GM12874 (cell line): ENCODE results near the gene INO80E.

ENCODE experiments used
- CTCF ChIP-seq: IDR thresholded peaks from 2 replicates; pipeline ENCODE4 v1.5.1; 2011; ENCODE audit warnings: low read depth, mild to moderate bottlenecking, control low read depth, low read length, moderate library complexity; ENCODE audit not compliant: insufficient read depth

Gene INO80E

DNA sequence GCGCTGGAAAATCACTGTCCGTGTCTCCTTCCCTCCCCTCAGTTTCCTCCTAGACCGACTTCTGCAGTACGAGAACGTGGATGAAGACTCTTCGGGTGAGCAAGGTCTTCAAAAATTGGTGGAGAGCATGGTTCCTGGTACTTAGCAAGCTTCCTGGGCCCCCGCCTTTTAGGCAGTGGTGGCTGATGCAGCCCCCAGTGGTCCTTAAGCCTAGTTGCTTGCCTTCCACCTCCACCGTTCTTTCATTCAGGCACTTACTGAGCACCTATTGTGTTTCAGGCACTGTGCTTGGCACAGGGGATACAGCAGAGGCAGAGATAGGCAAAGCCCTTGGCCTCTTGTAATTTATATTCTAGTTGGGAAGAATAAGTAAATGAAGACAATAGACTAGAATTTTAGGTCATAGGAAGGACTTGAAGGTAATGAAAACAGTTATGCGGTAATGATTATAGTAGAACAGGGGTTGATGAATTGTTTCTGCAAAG is 767 bp downstream of the INO80E start:
- TF ChIP-seq CTCF = no peak

- TF ChIP-seq CTCF = no peak
Measured at GRCh38 chr16:29999605-30000004, 3.6 kb downstream of the INO80E start.

DNA sequence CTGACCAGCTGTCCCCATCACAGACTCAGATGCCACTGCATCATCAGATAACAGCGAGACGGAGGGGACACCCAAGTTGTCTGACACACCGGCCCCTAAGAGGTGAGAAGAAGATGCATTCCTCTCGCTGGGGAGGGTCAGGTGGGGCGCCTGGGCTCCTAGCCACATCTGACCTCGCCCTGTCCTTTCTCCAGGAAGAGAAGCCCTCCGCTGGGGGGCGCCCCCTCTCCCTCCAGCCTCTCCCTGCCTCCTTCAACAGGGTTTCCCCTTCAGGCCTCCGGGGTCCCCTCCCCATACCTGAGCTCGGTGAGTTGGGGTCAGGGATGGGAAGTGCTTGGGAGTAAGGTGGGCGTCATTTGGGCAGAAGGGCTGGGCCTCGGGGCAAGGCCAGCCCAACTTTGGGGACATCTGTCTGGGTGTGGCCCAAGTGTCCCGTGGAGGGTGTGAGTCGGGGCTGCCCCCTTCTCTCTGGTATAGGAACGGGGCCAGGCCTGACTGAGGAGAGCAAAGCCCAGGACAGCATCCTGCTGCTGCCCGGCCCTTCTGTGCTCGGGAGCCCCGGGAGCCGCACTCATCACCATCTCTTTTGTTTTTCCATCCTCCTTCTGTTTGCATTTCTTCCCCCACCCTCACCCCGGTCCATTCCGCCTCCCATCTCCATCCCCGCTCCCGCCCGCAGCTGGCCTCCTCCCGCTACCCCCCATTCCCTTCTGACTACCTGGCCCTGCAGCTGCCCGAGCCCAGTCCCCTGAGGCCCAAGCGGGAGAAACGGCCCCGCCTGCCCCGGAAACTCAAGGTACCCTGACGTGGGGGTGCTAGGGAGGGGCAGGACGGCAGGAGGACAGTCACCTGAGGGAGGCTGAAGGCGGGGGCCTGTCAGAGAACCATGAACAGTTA is 4.9 kb downstream of the INO80E start:
- TF ChIP-seq CTCF = no peak

- no peak for TF ChIP-seq CTCF
Measured at GRCh38 chr16:30002614-30003346, 6.7 kb downstream of the INO80E start.

- TF ChIP-seq CTCF = no peak
Measured at GRCh38 chr16:30003670-30004423, 7.8 kb downstream of the INO80E start.

DNA sequence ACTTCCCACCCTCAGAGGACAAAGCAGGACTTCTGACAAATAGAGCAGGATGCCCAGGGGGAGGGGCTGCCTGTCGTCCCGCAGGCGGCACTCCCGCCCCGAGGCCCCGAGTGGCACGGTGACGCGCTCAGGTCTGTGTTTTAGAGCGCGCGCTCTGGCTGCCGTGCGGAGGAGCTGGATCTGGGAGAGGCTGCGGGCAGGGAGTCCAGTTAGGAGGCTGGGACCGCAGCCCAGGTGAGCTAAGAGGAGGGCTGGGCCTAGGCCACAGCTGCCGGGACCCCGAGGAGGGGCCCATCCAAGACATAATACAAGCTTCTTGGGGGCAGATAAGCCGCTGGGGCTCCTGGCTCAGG is 8.4 kb downstream of the INO80E start:
- TF ChIP-seq CTCF = no peak

GRCh38 chr16:30004811-30005242 is 8.8 kb downstream of the INO80E start:
- TF ChIP-seq CTCF = no peak
